ENCODE results near the gene LRCH1.

Gene LRCH1

DNA sequence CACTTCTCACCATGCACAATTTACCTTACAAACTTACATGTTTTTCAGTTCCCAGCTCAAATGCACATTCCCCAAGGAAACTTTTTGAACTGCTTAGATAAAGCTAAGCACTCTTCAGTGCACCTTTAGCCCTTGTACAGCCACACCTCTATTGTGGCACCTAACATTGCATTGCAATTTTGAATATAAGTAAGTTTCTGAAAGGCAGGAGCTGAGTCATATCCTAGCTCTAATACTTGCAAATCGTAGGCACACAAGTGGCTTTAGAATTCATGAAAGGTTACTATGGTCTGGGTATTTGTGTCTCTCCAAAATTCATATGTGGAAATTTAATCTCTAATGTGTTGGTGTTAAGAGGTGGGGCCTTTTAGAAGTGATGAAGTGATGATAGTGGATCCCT, 248.9 kb downstream of the LRCH1 start:
- DNase-seq (ENCODE audit: low spot score), result no peak
